ENCODE results near the gene MACO1.

The MACO1 gene

DNA sequence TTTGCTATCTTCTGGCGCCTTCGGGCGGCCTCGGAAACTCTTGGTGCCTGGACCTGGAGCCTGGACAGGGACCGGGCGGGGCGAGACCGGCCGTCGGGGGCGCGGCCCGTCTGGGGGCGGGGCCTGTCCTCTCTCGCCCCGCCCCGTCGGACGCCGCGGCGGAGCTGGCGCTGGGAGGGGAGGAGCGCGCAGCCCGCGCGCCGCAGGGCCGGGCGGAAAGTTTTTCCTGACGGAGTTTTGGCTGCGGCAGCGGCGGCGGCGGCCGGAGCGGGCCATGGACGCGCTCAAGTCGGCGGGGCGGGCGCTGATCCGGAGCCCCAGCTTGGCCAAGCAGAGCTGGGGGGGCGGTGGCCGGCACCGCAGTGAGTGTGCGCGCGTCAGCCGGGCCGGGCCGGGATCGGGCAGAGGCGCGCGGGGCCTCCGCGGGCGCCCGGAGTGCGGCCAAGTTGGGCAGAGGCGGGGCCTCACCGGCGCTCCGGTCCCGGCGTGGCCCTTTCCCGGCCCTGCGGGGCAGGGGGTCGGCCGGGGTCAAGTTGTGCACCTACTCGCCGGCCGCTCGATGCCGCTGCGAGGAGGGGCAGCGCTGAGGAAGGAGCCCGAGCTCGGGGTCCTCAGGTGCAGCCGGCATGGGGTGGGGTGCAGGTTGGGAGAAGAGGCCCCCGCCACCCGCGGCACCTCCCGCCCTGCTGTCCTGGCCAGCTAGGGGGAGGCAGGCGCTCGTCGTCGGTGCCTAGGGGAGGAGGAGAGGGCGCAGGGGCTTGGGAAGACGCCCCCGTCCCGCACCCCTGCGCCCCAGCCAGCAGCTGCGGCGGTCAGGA, 112.9 kb downstream of the MACO1 start, which contains the start of gene LDLRAP1:
Gene LDLRAP1, plus strand, starts transcription at position 182 of the 818 bp plus-strand sequence. Its CDS starts 93 bp downstream, at position 275.
- peak; percentile 50 for DNase-seq (ENCODE audit: low spot score)

DNA sequence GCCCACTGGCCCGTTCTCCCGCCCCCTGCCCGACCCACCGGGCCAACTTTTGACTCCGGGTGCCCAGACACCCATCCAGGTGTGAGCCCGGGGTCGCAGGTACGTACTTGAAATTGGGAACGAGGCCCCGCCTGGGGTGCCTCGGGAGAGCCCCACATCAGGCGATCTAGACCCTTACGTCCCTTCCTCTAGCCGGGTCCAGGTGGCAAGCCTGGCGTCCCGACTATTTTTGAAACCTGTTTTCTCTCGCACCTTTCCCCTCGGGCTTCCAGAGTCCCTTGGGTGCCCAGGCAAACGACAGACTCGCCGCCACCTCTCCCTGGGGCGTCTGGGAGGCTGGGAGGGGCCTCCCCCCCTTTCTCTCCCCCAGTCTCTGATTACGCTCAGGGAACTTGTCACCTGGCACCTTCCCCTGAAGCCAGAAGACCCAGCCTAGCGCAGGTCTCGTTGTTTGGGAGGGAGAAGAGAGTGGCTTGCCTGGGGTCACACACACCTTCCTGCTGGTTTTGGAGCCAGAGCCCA, 113.6 kb downstream of the MACO1 start:
- DNase-seq (ENCODE audit: low spot score) = no peak

DNA sequence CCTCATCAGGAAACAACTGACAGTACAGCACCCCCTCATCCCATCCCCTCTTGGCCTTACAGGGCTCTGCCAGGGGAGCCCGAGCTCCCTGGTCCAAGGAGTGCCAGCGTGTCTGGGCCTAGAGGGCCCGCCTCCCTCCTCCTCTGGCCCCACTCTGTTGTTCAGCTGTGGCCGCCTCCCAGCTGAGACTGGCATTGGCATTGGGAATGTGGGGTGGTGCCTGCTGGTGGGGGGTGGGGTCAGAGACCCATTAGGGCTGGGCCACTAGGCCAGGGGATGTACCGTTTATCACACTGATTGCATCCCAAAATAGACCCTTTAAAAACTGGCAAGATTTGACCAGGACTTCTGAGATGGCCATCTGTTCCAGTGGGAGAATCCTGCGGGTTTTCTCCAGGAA, 114.1 kb downstream of the MACO1 start:
- DNase-seq (ENCODE audit: low spot score) = no peak

DNA sequence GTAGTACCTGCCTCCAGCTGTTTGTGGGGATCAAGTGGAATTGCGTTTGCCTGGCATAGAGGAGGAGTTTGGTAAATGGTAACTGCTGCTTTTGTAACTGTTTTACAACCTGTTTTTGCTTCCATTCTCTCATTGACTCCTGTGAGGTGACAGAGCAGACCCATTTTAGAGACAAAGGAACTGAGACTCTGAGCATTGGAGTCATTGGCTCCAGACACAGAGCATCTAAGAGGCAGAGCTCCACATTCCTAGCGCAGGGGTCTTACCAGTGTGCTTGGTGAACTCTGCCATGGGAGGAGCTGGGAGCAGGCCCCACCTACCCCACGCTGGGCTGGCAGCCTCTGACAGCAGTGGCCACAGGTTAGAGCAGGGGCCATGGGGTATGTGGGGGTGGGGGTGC, 115.1 kb downstream of the MACO1 start:
- DNase-seq (ENCODE audit: low spot score) = no peak

DNA sequence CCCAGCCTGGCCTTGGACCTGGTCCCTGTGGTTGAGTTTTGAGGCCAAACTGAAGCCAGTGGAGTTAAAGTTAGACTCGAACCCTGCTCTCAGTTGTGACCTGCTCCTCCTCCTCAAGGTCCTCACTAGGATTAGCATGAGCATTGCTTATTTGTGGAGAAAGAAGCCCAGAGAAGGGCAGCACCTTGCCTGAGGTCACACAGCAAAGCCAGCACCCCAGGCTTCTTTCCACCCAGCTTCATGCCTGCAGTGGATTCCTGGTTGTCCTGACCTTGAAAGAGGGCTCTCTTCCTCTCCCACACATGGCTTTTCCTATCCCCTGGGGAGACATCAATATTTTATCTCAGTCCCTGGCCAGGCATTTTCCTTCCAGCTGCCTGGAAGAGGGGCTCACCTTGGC, 115.5 kb downstream of the MACO1 start:
- no peak for DNase-seq (ENCODE audit: low spot score)

DNA sequence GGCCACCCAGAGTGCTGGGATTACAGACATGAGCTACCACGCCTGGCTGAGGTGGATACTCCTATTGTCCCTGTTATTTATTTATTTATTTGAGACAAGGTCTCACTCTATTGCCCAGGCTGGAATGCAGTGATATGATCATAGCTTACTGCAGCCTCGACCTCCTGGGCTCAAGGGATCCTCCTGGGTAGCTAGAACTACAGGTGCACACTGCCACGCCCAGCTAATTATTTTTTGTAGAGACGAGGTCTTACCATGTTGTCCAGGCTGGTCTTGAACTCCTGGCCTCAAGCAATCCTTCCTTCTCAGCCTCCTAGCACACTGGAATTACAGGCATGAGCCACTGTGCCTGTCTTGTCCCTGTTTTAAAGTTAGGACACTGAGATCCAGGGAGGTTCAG, 117.9 kb downstream of the MACO1 start:
- no peak for DNase-seq (ENCODE audit: low spot score)

DNA sequence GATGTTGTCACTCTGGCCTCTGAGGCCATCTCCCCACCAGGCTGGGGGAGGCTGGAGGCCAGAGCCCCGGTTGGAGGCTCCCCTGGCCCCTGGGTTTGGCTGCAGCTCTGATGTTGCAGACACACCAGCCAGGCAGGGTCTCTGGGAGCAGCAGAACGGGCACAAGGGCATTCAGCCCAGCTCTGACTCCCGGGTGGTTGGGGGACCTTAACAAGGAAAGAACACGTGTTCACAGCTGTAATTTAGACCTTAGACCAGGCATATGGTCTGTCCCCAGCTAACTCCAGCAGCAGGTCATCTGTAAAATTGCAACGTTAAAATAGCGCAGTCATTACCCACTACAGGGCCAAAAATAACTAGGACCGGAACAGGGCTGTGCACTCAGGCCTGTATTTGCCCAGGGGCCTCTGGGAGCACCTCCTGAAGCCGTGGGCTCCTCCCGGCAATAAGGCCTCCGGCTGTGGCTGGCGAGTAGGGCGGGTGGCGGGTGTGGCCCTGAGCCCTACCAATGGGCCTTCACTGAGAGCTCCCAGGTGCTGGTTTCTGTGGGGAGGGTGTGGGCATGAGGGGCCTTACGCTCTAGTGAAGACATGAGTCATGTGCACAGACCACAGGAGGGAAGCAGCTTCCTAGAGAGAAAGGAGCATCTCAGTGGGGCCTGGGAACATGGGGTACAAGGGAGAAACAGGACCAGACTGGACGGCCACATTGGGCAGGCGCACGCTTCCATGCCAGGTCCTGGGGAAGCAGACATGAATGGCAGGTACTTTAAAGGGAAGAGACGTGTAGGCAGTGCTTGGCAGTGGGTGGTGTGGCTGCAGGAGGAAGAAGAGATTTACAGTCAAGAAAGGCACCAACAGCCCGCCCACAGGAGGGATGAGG, 118.8 kb downstream of the MACO1 start:
- DNase-seq (ENCODE audit: low spot score) = peak; percentile 79

All from CD4-positive, alpha-beta T cell treated with Interleukin-6 at 100 ng/mL for 8 hours (primary cell).